Pancreas (tissue), 10 donors: ENCODE data around the gene CD247. TPM values are rescaled to one million over a fixed set of nuclear protein-coding genes. Genes with fewer than 3 reads are reported as not detected.

ENCODE experiments used
- ATAC-seq, 4 donors: fragments of 200-7000 bp; cut with Tn5 transposase; one replicate each; pipeline versions ENCODE4 v1.8.0 to v1.9.1; 2020; ENCODE audit warnings: mild to moderate bottlenecking in 4 of 4, moderate library complexity in 4 of 4
- DNase-seq, 6 donors: peaks; one replicate each; pipeline ENCODE4 v3.0.0-alpha.2; 2020
- FAIRE-seq: peaks from 2 replicates; lab custom pipeline; 2012; peaks lifted over from hg19 to GRCh38; lab: Jason Lieb, UNC
- H3K27ac ChIP-seq, 4 donors: fragments of 200-600 bp; sonication (generic); 1 replicate in 3 of 4; 2 replicates in 1 of 4; pipeline versions ENCODE4 v1.5.0 to v1.8.0; 2020
- H3K27me3 ChIP-seq, 4 donors: fragments of 200-600 bp; one replicate each; pipeline ENCODE4 v1.8.0; 2021
- H3K36me3 ChIP-seq, 3 donors: fragments of 200-600 bp; sonication (generic) in 1 of 3; one replicate each; pipeline versions ENCODE4 v1.5.0 to v1.8.0; 2020 to 2021
- H3K4me1 ChIP-seq, 3 donors: fragments of 200-600 bp; one replicate each; pipeline ENCODE4 v1.8.0; 2021
- H3K4me3 ChIP-seq, 4 donors: fragments of 200-600 bp; sonication (generic) in 2 of 4; one replicate each; pipeline versions ENCODE4 v1.5.0 to v1.8.0; 2020 to 2021
- H3K9me3 ChIP-seq, 4 donors: fragments of 200-600 bp; one replicate each; pipeline ENCODE4 v1.8.0; 2021
- CTCF ChIP-seq, 4 donors: fragments of 200-600 bp; sonication (generic) in 3 of 4; IDR thresholded peaks; one replicate each; pipeline versions ENCODE4 v1.5.0 to v1.8.0; 2021; ENCODE audit warnings: antibody characterized with exemption in 4 of 4
- WGBS, 2 donors: extraction: QIAGEN DNeasy Blood & Tissue Kit; methylation state at CpG; one replicate each; pipeline ENCODE4 v1.1.7; 2013; 5-methylcytosine and 5-hydroxymethylcytosine counted together
- intact Hi-C, 3 donors: fragments of 100-400 bp; cut with DNase I; formaldehyde crosslinking; loops; one replicate each; pipeline versions ENCODE4 v1.11.1 to v1.14.2; 2022
- polyA plus RNA-seq, 2 donors: library from polyadenylated mRNA; stranded (reverse); fragments of 200-250 nt; gene quantifications; one replicate each; pipeline ENCODE4 v1.2.3, GENCODE V29; 2013
- total RNA-seq, 6 donors: library from RNA; stranded (reverse); fragmentation: NEBNext Ultra II Directional in 4 of 6; extraction: Animal tissue kit (Norgen Biotek cat#: 25700) in 4 of 6; gene quantifications; one replicate each; pipeline versions ENCODE4 v1.2.1 to v1.2.4, GENCODE V29; 2021 to 2023
- donor health status: healthy with polysubstance abuse.
- donor health status: DM: no; HTN: no; CAD: no; lungs with moderate emphysema.
- donor health status: DM: no; HTN: no; CAD: no.
- donor health status: control.
- donor health status: control.
- donor health status: Bipolar disorder and iron deficiency.
- donor health status: DM: yes; HTN: yes; CAD: no.
- donor health status: DM: no; HTN: no; CAD: no.
- donor health status: DM: no; HTN: no; CAD: no.
- donor health status: DM: yes; HTN: yes; CAD: no.

CD247 gene
- total and polyA plus RNA-seq, 8 donors = 0.14 to 0.95 (median 0.56) TPM; not detected in 1

DNA sequence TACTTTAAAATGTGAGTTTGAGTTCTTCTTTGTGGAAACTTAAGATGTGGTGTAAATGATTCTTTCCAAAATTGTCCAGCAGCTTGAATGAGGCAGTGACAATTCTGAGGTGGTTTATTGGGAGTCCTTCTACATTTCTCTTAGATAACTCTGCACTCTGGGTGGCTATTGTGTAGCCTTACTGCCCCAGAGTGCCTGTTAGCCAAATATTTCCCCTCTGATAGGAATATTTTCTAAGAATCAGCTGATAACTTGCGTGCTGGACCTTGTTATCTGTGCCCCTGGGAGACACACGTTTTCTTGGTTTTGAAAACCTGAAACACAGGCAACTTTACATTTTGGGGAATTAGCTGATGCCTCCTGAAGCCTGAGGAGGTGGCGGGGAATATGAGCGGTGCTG, 91.6 kb downstream of the CD247 start:
- DNase-seq = no peak
- H3K27me3 ChIP-seq = no peaks in the 10 kb centered on the region
- intact Hi-C loops = no loop called here
- TF ChIP-seq CTCF (IDR thresholded peaks at IDR 0.05) = no peak
- H3K36me3 ChIP-seq = no peaks in the 10 kb centered on the region
- H3K4me3 ChIP-seq = no peak overlapping the region
- no peaks in the 10 kb centered on the region for H3K4me1 ChIP-seq
- FAIRE-seq = no peak
- H3K27ac ChIP-seq = no peak overlapping the region
- WGBS, 2 donors = 73 to 74% methylated on average over 4 of the region's 4 CpGs
- no peaks in the 10 kb centered on the region for H3K9me3 ChIP-seq
- no peak for ATAC-seq

DNA sequence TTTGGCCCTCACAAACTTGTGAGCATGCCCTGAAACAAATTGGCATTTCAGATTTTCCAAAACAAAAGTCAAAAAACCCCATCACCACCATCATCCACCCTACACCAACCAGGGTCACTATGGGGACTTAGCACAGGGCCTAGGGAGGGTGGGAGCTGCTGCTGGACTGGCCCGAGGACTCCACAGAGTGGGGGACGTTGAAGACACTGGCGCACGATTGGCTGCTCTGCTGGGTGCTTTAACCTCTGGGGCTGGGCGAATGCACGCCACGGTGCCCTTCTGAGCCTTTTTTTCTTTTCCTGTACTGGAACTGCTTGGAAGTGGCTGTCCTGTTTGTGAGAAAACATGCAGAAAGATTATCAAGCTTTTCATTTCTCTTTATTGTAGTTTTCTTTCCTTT, 92.8 kb downstream of the CD247 start:
- FAIRE-seq (no peak), DNase-seq (no peak), ATAC-seq (no peak)
- intact Hi-C loops = no loop called here
- 93 to 97% methylated on average over 7 of the region's 7 CpGs for WGBS, 2 donors
- no peak for TF ChIP-seq CTCF (IDR thresholded peaks at IDR 0.05)
- Histone ChIP-seq H3K9me3 (no peaks in the 10 kb centered on the region), H3K27ac (no peak overlapping the region), H3K4me3 (no peak overlapping the region), H3K4me1 (no peaks in the 10 kb centered on the region), H3K27me3 (no peaks in the 10 kb centered on the region), H3K36me3 (no peaks in the 10 kb centered on the region)

GRCh38 chr1:167423684-167424619, 94.4 kb downstream of the CD247 start:
- WGBS, 2 donors = 91 to 95% methylated on average over 15 of the region's 15 CpGs
- no peak for FAIRE-seq
- intact Hi-C loops = no loop called here

DNA sequence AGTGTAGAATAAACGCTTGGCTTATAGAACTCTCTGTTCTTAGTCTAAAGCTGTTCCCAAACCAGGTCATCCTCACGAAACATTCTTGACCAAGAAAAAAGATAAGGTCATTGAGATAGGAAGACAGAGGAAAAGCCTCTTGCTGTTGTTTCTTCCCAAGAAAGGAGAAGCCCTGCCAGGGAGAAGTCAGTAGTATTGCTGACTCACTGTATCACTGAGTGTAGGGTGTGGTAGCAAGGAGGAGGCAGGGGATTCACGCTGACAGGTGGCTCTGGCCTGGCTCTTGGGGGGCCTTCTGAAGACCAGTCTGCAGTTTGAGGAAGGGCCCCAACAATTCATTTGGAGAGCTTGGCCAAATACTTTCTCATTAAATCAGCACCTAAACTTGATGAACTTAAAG, 97.8 kb downstream of the CD247 start:
- H3K4me1 ChIP-seq = no peaks in the 10 kb centered on the region
- H3K9me3 ChIP-seq = no peaks in the 10 kb centered on the region
- no peak for TF ChIP-seq CTCF (IDR thresholded peaks at IDR 0.05)
- 34 to 50% methylated on average over 3 of the region's 3 CpGs for WGBS, 2 donors
- ATAC-seq = no peak
- DNase-seq = no peak
- intact Hi-C loops = no loop called here
- H3K4me3 ChIP-seq = no peak overlapping the region
- H3K27me3 ChIP-seq = no peaks in the 10 kb centered on the region
- H3K27ac ChIP-seq = no peak overlapping the region
- FAIRE-seq = no peak
- no peaks in the 10 kb centered on the region for H3K36me3 ChIP-seq

More at GRCh38 chr1:167423684-167424619, 94.4 kb downstream of the CD247 start:
- DNase-seq (no peak), ATAC-seq (no peak)
- Histone ChIP-seq H3K27ac (no peak overlapping the region), H3K9me3 (no peaks in the 10 kb centered on the region), H3K36me3 (no peaks in the 10 kb centered on the region), H3K27me3 (no peaks in the 10 kb centered on the region), H3K4me1 (no peaks in the 10 kb centered on the region), H3K4me3 (no peak overlapping the region)
- no peak for TF ChIP-seq CTCF (IDR thresholded peaks at IDR 0.05)

DNA sequence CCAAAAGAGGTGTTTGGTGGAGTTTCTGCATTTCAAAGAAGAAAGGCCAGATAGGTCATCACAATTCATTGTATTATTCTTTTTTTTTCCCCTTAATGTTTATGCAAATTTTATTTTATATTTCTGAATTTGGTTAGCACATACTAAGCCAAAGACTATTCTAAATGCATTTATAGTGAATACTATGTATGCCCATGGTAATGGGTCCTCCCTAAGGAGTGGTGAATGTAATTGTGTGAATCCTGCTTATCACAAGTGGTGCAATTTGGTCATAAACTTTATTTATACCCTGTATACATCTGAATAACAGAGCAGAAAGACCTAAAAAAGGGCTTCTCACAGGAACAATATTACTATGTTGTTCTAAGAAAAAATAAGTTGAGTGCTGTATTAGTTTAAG, 99.1 kb downstream of the CD247 start:
- no peak overlapping the region for H3K27ac ChIP-seq
- peaks cover 0 to 2% (median 0%) of the 10 kb centered on the region in 3 donors for H3K36me3 ChIP-seq
- intact Hi-C loops = no loop called here
- H3K9me3 ChIP-seq = no peaks in the 10 kb centered on the region
- FAIRE-seq (no peak), ATAC-seq (no peak), DNase-seq (no peak)
- TF ChIP-seq CTCF (IDR thresholded peaks at IDR 0.05) = no peak
- no peak overlapping the region for H3K4me3 ChIP-seq
- no peaks in the 10 kb centered on the region for H3K27me3 ChIP-seq
- H3K4me1 ChIP-seq = no peaks in the 10 kb centered on the region
